AG04449 (cell line): Measurements from ENCODE around the gene TSPEAR.

Experiments
- CTCF ChIA-PET: fragments of 350-600 bp; formaldehyde crosslinking; extraction: SDS; loops from one replicate; lab custom pipeline; 2021; ENCODE audit warnings: antibody characterized with exemption; lab: Yijun Ruan, JAX
- POLR2A ChIA-PET: fragments of 400-600, 350-600 bp; formaldehyde crosslinking; extraction: SDS; loops from one replicate; lab custom pipeline; 2020; ENCODE audit warnings: antibody characterized with exemption, inconsistent platforms; lab: Yijun Ruan, JAX
- DNase-seq: peaks from one replicate; pipeline ENCODE4 v3.0.0-alpha.2; 2010; ENCODE audit warnings: low read depth, low spot score
- H3K4me3 ChIP-seq: 2 replicates; pipeline ENCODE4 v1.5.1; 2011; ENCODE audit warnings: low read depth, mild to moderate bottlenecking, control low read depth, low read length
- CTCF ChIP-seq: IDR thresholded peaks from one replicate; pipeline ENCODE4 v1.5.1; 2011; ENCODE audit warnings: mild to moderate bottlenecking, moderate library complexity, low read length, control low read depth, inconsistent platforms; ENCODE audit not compliant: insufficient read depth; ENCODE audit errors: missing control alignments

The TSPEAR gene

DNA sequence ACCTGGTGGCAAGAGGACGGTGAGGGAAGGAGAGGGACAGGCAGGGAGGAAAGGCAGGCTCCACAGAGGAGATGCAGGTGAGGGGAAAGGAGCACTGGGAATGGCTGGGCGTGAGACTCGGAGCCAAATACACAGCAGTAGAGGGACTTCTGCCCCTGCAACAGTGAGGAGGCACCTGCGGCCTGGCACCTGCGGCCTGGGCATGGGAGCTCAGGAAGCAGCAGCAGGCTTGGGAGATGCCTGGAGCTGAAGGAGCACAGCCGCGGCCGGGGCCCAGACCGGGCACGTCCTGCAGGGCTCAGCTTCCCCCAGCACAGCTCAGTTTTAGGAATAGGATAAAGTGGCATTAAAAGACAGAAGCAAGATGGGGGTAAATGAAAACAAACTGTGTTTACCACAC lies 20.9 kb upstream of the TSPEAR start:
- no peak for DNase-seq
- no peak overlapping the region for H3K4me3 ChIP-seq
- ChIA-PET CTCF (no interaction called here), POLR2A (no interaction called here)
- TF ChIP-seq CTCF: no peak

DNA sequence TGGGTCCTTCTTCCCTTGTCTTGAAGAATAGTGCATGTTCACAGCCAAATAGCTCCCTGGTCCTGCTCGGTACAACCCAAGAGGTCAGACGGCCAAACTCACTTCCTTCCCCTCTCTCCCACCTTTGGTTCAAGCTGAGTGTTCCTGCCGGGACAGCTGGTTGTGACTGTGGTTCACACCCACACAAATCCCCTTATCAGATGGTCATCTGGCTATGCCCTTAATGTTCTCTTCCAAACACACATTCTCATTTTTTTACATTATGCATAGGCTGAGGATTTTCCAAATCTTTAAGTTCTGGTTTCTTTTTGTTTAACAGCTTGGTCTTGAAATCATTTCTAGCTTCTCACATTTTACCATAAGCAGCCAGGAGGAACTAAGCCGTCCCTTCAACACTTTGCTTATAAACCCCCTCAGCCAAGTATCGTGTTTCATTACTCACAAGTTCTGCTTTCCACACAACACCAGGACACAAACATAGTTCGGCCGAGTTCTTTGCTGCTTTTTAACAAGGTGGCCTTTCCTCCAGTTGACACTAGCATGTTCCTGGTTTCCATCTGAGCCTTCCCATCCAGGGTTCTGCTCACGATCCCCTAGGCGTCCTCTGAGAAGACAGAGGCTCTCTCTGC lies 19.7 kb upstream of the TSPEAR start:
- no peak for TF ChIP-seq CTCF
- ChIA-PET CTCF (interaction anchor here (0.9 kb wide), 1 partner anchor 12 kb away, joined by 3 read pairs; no protein-coding TSS in a partner anchor), POLR2A (no interaction called here)
- DNase-seq: no peak
- no peak overlapping the region for H3K4me3 ChIP-seq

DNA sequence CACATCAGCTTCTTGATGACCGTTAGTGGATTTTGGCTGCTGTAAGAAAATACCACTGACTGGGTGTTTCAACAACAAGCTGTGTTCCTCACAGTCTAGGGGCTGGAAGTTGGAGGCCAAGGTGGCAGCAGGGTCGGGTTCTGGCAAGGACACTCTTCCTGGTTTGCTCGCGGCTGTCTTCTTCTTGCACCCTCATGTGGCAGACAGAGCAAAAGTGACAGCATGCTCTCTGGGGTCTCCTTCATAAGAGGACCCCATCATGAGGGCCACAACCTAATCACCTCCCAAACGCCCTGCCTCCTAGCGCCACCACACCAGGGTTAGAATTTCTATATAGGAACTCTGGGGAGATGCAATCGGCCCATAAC lies 18.6 kb upstream of the TSPEAR start:
- ChIA-PET POLR2A (no interaction called here), CTCF (no interaction called here)
- no peak for TF ChIP-seq CTCF
- H3K4me3 ChIP-seq: no peak overlapping the region
- no peak for DNase-seq

GRCh38 chr21:44729336-44730027 lies 18.1 kb upstream of the TSPEAR start:
- ChIA-PET POLR2A (no interaction called here), CTCF (no interaction called here)
- no peak for TF ChIP-seq CTCF
- no peak for DNase-seq
- H3K4me3 ChIP-seq: no peak overlapping the region

DNA sequence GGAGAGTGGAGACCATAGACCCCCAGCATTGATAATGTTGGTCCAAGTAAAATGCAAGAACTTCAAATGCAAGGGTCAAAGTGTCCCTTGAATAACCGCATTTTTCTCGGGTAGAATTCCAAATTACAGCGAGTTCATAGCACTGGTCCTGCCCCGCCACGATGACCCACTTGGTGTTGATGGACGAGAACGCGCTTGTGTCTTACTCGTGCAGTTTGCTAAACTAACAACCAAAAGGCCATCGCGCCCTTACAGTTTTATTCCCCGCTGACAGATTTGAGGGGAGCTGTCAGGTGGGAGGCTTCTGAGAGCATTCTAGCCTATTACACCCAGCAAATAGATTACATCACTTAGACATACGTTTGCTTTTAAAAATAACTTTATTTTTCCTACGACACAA lies 17.3 kb upstream of the TSPEAR start:
- TF ChIP-seq CTCF: no peak
- ChIA-PET CTCF (no interaction called here), POLR2A (no interaction called here)
- no peak for DNase-seq
- H3K4me3 ChIP-seq: no peak overlapping the region

DNA sequence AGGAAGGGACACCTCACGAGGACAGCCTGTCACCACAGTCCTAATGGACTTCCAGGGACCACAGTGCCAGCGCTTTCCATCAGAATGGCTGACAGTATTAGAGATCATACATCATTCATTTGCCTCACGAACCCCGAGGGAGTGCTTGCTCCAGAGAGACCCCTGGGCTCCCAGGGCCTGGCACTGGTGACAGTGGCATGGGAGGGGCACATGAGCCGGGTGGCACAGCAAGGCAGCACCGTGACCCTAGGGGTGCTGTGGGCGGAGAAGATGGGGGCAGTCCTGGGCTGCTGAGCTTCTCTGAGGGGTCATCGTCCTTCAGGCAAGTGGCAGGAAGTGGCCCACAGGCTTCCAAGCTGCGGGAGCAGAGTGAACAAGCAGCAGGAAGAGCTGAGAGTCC lies 16.4 kb upstream of the TSPEAR start:
- TF ChIP-seq CTCF: no peak
- DNase-seq: no peak
- CTCF ChIA-PET: no interaction called here

More for the DNA sequence above, 16.4 kb upstream of the TSPEAR start:
- H3K4me3 ChIP-seq: no peak overlapping the region
- POLR2A ChIA-PET: no interaction called here
